ENCODE measurements around the gene KIF16B. TPM values are rescaled to one million over a fixed set of nuclear protein-coding genes. Genes with fewer than 3 reads are reported as not detected.

Gene KIF16B
- total and polyA plus RNA-seq, 2 of the 13 experiments (the other 11 are each of a cell fraction or from before 2014, with no cell fraction given), result 6.9 to 18.0 TPM

DNA sequence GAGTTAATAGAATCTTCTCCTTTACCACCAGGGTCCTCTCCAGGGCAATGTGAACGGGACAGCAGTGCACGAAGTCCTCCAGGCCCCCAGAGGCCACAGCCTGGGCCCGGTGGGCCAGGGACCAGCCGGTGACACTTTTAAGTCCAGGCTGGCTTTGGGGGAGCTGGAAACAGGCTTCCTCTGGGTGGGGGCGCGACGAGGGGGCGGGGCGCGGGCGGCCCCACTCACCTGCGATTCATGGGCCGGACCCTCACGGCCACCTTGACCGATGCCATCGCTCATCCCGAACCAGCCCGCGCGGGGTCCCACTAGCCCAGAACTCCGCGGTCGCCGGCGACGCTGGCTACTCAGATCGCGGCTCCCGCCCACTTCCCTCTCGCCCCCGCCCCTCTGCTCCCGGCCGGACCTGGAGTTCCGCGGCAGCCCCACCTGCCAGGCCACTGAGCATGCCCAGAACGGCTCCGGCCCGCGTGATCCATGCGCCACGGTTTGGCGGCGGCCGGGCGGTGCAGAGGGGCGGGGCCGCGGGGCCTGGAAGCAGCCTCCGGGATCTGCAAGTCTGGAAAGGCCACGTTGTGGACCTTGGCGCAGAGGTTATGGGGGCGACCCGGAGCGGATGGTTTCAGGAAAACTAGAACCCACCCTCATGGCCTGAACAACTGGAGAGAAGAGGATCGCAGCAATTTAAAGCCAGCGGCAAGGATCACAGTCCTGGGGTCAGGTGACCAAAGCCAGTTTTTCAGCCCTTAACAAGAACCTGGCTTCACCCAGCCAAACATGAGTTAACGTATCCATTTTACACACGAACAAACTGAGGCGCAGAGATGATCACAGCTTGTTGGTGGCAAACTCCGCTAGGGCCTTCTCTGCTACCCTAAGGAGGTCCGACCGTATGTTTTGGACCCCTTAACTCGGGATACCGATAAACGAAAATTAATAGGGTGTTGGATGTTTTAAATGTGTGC is at the start of gene KIF16B (continued):
- TF ChIP-seq MED8 (CRISPR knock-in tag; IDR thresholded peaks at IDR 0.05; ENCODE audit: insufficient replicate concordance) (peak; percentile 98), ZNF101 (CRISPR knock-in tag; IDR thresholded peaks at IDR 0.05; ENCODE audit: borderline replicate concordance, low read depth) (no peak; the same call in 1 of the 2 replicates), SMAD3 (CRISPR knock-in tag; IDR thresholded peaks at IDR 0.05) (peak; percentile 93), ETV6 (CRISPR knock-in tag; conservative IDR thresholded peaks at IDR 0.05) (peak; percentile 95), JUND (CRISPR knock-in tag; IDR thresholded peaks at IDR 0.05) (peak; percentile 78), SOX6 (IDR thresholded peaks at IDR 0.05) (no peak), SOX6 (CRISPR knock-in tag; IDR thresholded peaks at IDR 0.05) (peak; percentile 88), CENPT (CRISPR knock-in tag; IDR thresholded peaks at IDR 0.05; ENCODE audit: low read depth) (peak; percentile 46; the same call in 1 of the 2 replicates), JUNB (CRISPR knock-in tag; IDR thresholded peaks at IDR 0.05; ENCODE audit: borderline replicate concordance) (no peak), CREB1 (IDR thresholded peaks at IDR 0.05) (peak; percentile 60), CREB1 (CRISPR knock-in tag; IDR thresholded peaks at IDR 0.05) (no peak), ERF (CRISPR knock-in tag; IDR thresholded peaks at IDR 0.05) (peak; percentile 98), NR2F1 (CRISPR knock-in tag; IDR thresholded peaks at IDR 0.05) (peak in 1 of 2 experiments; percentile 53; a peak in 2 of 4 replicates), NFIB (CRISPR knock-in tag; IDR thresholded peaks at IDR 0.05; ENCODE audit: borderline replicate concordance) (no peak), IKZF4 (CRISPR knock-in tag; IDR thresholded peaks at IDR 0.05; ENCODE audit: borderline replicate concordance, low read depth, not compliant biosample characterization) (peak; percentile 93), RFX5 (IDR thresholded peaks at IDR 0.05; ENCODE audit: low read depth, low read length) (peak; percentile 72), TOPORS (CRISPR knock-in tag; IDR thresholded peaks at IDR 0.05) (peak; percentile 97), KMT2A (CRISPR knock-in tag; IDR thresholded peaks at IDR 0.05) (peak; percentile 97), ZNF709 (CRISPR knock-in tag; IDR thresholded peaks at IDR 0.05) (peak; percentile 92)
- TF ChIP-seq, protein P1, sequence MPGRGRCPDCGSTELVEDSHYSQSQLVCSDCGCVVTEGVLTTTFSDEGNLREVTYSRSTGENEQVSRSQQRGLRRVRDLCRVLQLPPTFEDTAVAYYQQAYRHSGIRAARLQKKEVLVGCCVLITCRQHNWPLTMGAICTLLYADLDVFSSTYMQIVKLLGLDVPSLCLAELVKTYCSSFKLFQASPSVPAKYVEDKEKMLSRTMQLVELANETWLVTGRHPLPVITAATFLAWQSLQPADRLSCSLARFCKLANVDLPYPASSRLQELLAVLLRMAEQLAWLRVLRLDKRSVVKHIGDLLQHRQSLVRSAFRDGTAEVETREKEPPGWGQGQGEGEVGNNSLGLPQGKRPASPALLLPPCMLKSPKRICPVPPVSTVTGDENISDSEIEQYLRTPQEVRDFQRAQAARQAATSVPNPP (CRISPR knock-in tag; IDR thresholded peaks at IDR 0.05), result peak; percentile 85
- TF ChIP-seq, protein P2, sequence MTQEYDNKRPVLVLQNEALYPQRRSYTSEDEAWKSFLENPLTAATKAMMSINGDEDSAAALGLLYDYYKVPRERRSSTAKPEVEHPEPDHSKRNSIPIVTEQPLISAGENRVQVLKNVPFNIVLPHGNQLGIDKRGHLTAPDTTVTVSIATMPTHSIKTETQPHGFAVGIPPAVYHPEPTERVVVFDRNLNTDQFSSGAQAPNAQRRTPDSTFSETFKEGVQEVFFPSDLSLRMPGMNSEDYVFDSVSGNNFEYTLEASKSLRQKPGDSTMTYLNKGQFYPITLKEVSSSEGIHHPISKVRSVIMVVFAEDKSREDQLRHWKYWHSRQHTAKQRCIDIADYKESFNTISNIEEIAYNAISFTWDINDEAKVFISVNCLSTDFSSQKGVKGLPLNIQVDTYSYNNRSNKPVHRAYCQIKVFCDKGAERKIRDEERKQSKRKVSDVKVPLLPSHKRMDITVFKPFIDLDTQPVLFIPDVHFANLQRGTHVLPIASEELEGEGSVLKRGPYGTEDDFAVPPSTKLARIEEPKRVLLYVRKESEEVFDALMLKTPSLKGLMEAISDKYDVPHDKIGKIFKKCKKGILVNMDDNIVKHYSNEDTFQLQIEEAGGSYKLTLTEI (CRISPR knock-in tag; conservative IDR thresholded peaks at IDR 0.05), result no peak
- TF ChIP-seq, protein P3, sequence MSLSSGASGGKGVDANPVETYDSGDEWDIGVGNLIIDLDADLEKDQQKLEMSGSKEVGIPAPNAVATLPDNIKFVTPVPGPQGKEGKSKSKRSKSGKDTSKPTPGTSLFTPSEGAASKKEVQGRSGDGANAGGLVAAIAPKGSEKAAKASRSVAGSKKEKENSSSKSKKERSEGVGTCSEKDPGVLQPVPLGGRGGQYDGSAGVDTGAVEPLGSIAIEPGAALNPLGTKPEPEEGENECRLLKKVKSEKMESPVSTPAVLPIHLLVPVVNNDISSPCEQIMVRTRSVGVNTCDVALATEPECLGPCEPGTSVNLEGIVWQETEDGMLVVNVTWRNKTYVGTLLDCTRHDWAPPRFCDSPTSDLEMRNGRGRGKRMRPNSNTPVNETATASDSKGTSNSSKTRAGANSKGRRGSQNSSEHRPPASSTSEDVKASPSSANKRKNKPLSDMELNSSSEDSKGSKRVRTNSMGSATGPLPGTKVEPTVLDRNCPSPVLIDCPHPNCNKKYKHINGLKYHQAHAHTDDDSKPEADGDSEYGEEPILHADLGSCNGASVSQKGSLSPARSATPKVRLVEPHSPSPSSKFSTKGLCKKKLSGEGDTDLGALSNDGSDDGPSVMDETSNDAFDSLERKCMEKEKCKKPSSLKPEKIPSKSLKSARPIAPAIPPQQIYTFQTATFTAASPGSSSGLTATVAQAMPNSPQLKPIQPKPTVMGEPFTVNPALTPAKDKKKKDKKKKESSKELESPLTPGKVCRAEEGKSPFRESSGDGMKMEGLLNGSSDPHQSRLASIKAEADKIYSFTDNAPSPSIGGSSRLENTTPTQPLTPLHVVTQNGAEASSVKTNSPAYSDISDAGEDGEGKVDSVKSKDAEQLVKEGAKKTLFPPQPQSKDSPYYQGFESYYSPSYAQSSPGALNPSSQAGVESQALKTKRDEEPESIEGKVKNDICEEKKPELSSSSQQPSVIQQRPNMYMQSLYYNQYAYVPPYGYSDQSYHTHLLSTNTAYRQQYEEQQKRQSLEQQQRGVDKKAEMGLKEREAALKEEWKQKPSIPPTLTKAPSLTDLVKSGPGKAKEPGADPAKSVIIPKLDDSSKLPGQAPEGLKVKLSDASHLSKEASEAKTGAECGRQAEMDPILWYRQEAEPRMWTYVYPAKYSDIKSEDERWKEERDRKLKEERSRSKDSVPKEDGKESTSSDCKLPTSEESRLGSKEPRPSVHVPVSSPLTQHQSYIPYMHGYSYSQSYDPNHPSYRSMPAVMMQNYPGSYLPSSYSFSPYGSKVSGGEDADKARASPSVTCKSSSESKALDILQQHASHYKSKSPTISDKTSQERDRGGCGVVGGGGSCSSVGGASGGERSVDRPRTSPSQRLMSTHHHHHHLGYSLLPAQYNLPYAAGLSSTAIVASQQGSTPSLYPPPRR (CRISPR knock-in tag; IDR thresholded peaks at IDR 0.05; ENCODE audit: borderline replicate concordance), result no peak
